Ishikawa (cell line): Measurements from ENCODE around the gene FMNL2.

ENCODE experiments used
- CEBPB ChIP-seq: IDR thresholded peaks from 2 replicates; pipeline ENCODE4 v1.6.1; 2012
- CREB1 ChIP-seq: IDR thresholded peaks from 2 replicates; pipeline ENCODE4 v1.6.1; 2012; ENCODE audit warnings: low read depth
- EGR1 ChIP-seq: IDR thresholded peaks from 2 replicates; pipeline ENCODE4 v1.6.1; 2012
- EP300 ChIP-seq: IDR thresholded peaks from 2 replicates; pipeline ENCODE4 v1.6.1; 2012; ENCODE audit warnings: borderline replicate concordance
- FOXM1 ChIP-seq: IDR thresholded peaks from 2 replicates; pipeline ENCODE4 v1.6.1; 2012; ENCODE audit warnings: low read depth, borderline replicate concordance
- NFIC ChIP-seq: IDR thresholded peaks from 2 replicates; pipeline ENCODE4 v1.6.1; 2012
- RAD21 ChIP-seq: IDR thresholded peaks from 2 replicates; pipeline ENCODE4 v1.6.1; 2012; ENCODE audit warnings: low read depth
- TAF1 ChIP-seq: IDR thresholded peaks from 2 replicates; pipeline ENCODE4 v1.6.1; 2012; ENCODE audit warnings: low read depth, mild to moderate bottlenecking
- TCF12 ChIP-seq: IDR thresholded peaks from 2 replicates; pipeline ENCODE4 v1.6.1; 2012; ENCODE audit warnings: low read depth
- TEAD4 ChIP-seq: IDR thresholded peaks from 2 replicates; pipeline ENCODE4 v1.6.1; 2012
- USF1 ChIP-seq: IDR thresholded peaks from 2 replicates; pipeline ENCODE4 v1.6.1; 2012
- YY1 ChIP-seq: IDR thresholded peaks from 2 replicates; pipeline ENCODE4 v1.6.1; 2012; ENCODE audit warnings: low read depth
- ZBTB7A ChIP-seq: IDR thresholded peaks from 2 replicates; pipeline ENCODE4 v1.6.1; 2012; ENCODE audit warnings: low read depth
- TF ChIP-seq, protein P1 (sequence below): IDR thresholded peaks from 2 replicates; pipeline ENCODE4 v1.6.1; 2012; ENCODE audit warnings: low read depth, mild to moderate bottlenecking
- TF ChIP-seq, protein P2 (sequence below): IDR thresholded peaks from 2 replicates; pipeline ENCODE4 v1.6.1; 2012

The FMNL2 gene

DNA sequence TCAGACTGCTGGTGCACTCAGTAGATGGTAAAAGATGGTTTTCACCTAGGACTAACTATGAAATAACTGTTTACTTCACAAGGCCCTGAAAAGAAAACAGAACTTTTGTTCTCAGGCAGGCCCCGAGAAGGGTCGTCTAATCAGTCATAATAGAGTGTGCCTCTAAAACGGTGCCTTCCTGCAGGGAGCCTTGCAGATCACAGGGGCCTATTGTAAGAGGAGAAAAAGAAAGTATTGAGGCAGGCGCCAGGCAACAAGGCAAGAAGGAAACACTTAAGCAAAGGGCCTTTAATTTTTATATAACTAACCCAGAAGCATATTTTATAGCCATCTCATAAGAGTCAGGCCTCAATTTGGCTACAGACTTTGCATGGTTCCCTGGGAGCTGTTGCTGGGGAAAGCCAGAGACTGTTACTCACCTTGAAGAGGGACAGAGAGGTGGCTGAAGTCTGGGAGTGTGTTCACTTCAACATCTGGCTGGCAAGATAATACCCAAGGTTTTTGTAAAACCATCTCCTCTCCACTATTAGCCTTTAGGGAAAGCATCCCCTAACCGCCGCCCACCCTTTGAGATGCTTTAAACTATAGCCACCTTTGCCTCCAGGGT is 265.2 kb downstream of the FMNL2 start:
- TF ChIP-seq USF1: no peak

- TF ChIP-seq EP300: no peak
- TF ChIP-seq TAF1: no peak
- no peak for TF ChIP-seq CREB1
- TF ChIP-seq, protein P1, sequence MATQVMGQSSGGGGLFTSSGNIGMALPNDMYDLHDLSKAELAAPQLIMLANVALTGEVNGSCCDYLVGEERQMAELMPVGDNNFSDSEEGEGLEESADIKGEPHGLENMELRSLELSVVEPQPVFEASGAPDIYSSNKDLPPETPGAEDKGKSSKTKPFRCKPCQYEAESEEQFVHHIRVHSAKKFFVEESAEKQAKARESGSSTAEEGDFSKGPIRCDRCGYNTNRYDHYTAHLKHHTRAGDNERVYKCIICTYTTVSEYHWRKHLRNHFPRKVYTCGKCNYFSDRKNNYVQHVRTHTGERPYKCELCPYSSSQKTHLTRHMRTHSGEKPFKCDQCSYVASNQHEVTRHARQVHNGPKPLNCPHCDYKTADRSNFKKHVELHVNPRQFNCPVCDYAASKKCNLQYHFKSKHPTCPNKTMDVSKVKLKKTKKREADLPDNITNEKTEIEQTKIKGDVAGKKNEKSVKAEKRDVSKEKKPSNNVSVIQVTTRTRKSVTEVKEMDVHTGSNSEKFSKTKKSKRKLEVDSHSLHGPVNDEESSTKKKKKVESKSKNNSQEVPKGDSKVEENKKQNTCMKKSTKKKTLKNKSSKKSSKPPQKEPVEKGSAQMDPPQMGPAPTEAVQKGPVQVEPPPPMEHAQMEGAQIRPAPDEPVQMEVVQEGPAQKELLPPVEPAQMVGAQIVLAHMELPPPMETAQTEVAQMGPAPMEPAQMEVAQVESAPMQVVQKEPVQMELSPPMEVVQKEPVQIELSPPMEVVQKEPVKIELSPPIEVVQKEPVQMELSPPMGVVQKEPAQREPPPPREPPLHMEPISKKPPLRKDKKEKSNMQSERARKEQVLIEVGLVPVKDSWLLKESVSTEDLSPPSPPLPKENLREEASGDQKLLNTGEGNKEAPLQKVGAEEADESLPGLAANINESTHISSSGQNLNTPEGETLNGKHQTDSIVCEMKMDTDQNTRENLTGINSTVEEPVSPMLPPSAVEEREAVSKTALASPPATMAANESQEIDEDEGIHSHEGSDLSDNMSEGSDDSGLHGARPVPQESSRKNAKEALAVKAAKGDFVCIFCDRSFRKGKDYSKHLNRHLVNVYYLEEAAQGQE: no peak
- TF ChIP-seq FOXM1: no peak
- no peak for TF ChIP-seq YY1
- TF ChIP-seq RAD21: no peak
- TF ChIP-seq CEBPB: no peak
- TF ChIP-seq ZBTB7A: no peak
- TF ChIP-seq, protein P2, sequence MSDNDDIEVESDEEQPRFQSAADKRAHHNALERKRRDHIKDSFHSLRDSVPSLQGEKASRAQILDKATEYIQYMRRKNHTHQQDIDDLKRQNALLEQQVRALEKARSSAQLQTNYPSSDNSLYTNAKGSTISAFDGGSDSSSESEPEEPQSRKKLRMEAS: no peak
- no peak for TF ChIP-seq TEAD4
- no peak for TF ChIP-seq EGR1
- TF ChIP-seq TCF12: no peak
- no peak for TF ChIP-seq NFIC
- no peak for TF ChIP-seq USF1
Observed at GRCh38 chr2:152600697-152601096, 265.7 kb downstream of the FMNL2 start.

- no peak for TF ChIP-seq CEBPB
- TF ChIP-seq USF1: no peak
- no peak for TF ChIP-seq NFIC
- TF ChIP-seq TAF1: no peak
- no peak for TF ChIP-seq RAD21
- no peak for TF ChIP-seq EGR1
- TF ChIP-seq FOXM1: no peak
- TF ChIP-seq, protein P2: no peak
- no peak for TF ChIP-seq YY1
Observed at GRCh38 chr2:152602750-152603149, 267.8 kb downstream of the FMNL2 start.

DNA sequence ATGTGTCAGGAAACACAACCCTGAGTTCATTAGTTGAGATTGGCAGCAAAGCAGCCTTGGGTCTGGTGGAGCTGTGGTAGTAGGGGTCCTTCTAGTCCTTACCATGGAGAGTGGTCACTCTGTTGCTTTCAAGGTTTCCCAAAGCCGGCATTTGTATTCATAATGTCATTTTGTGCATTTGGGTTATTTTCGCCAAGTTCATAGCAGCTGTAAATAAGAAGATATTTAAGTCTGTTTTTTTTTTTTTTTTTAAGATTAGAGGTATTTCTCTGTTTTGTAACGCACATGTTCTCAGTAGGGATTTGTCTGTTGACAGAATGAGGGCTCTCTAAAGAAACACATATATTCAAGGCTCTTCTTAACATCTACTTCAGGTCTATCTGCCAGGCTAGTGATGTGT is 268.2 kb downstream of the FMNL2 start:
- TF ChIP-seq EGR1 (no peak), TEAD4 (no peak), USF1 (no peak), CREB1 (no peak), YY1 (no peak), CEBPB (no peak), TAF1 (no peak), RAD21 (no peak), NFIC (no peak), ZBTB7A (no peak)
- TF ChIP-seq, protein P1: no peak

DNA sequence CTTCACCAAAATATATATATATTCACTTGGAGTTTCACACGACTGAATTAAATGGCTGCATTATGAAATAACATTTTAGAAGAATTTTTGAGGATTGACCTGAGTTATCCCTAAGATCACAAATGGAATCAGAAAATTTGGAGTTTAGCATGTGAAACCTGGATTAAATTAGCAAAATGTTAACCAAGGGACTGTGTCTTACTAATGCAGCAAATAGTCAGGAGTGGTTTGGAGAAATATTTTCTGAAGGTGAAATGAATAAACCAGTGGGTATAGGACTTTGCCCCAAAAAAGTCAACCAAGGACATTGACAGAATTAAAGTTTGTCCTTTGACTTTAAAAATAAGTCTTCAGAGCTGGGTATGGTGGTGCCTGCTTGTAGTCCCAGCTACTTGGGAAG is 271.1 kb downstream of the FMNL2 start:
- TF ChIP-seq EGR1 (no peak), NFIC (no peak), RAD21 (no peak), CREB1 (no peak), TEAD4 (no peak), FOXM1 (no peak)
- TF ChIP-seq, protein P2: no peak
- TF ChIP-seq, protein P1: no peak
